HepG2 (cell line): Measurements from ENCODE around the gene ATXN7L3. TPM values are rescaled to one million over a fixed set of nuclear protein-coding genes. Genes with fewer than 3 reads are reported as not detected.
A peak's percentile ranks its signal among the peaks of the same experiment; 100 is the strongest.

Source experiments
- ADNP ChIP-seq: sonication (generic); formaldehyde crosslinking; IDR thresholded peaks from 2 replicates; pipeline ENCODE4 v1.4.0; 2020; ENCODE audit warnings: missing genetic modification reagents
- ARNTL ChIP-seq: sonication (generic); formaldehyde crosslinking; IDR thresholded peaks from 2 replicates; pipeline ENCODE4 v1.4.0; 2020; ENCODE audit warnings: mild to moderate bottlenecking, missing genetic modification reagents
- ATF2 ChIP-seq: sonication (generic); formaldehyde crosslinking; IDR thresholded peaks from 2 replicates; pipeline ENCODE4 v1.4.0; 2020; ENCODE audit warnings: missing genetic modification reagents
- GTF2F1 ChIP-seq: fragments of 150-350 bp; IDR thresholded peaks from 2 replicates; pipeline ENCODE4 v1.6.1; 2014; ENCODE audit warnings: low read length
- MAFF ChIP-seq: IDR thresholded peaks from 2 replicates; pipeline ENCODE4 v1.6.1; 2011; ENCODE audit warnings: low read depth, low read length, improper control_type of control experiment
- NPAS2 ChIP-seq: sonication (generic); formaldehyde crosslinking; IDR thresholded peaks from 2 replicates; pipeline ENCODE4 v1.8.0; 2022; ENCODE audit warnings: mild to moderate bottlenecking, missing genetic modification reagents, borderline replicate concordance
- PREB ChIP-seq: sonication (generic); formaldehyde crosslinking; IDR thresholded peaks from 2 replicates; pipeline ENCODE4 v1.4.0; 2020; ENCODE audit warnings: missing genetic modification reagents
- PRPF4 ChIP-seq: fragments of 200-400 bp; formaldehyde crosslinking; IDR thresholded peaks from 2 replicates; pipeline ENCODE4 v1.6.1; 2016; ENCODE audit warnings: low read length, low read depth; ENCODE audit not compliant: poor library complexity, severe bottlenecking
- PTBP1 ChIP-seq: fragments of 200-400 bp; formaldehyde crosslinking; IDR thresholded peaks from 2 replicates; pipeline ENCODE4 v1.6.1; 2018; ENCODE audit warnings: low read length, low read depth; ENCODE audit not compliant: poor library complexity, severe bottlenecking
- SP4 ChIP-seq: sonication (generic); formaldehyde crosslinking; IDR thresholded peaks from 2 replicates; pipeline ENCODE4 v1.8.1; 2023; ENCODE audit warnings: mild to moderate bottlenecking, missing genetic modification reagents
- TARDBP ChIP-seq: sonication (generic); formaldehyde crosslinking; IDR thresholded peaks from 2 replicates; pipeline ENCODE4 v1.8.0; 2022; ENCODE audit warnings: mild to moderate bottlenecking, missing genetic modification reagents
- TCF7L2 ChIP-seq: IDR thresholded peaks from 2 replicates; pipeline ENCODE4 v1.6.1; 2011; ENCODE audit warnings: mild to moderate bottlenecking, low read depth, low read length, moderate library complexity
- TRIM24 ChIP-seq: sonication (generic); formaldehyde crosslinking; IDR thresholded peaks from 2 replicates; pipeline ENCODE4 v1.8.0; 2022; ENCODE audit warnings: mild to moderate bottlenecking, missing genetic modification reagents
- ZNF160 ChIP-seq: sonication (generic); formaldehyde crosslinking; IDR thresholded peaks from 2 replicates; pipeline ENCODE4 v1.8.0; 2022; ENCODE audit warnings: mild to moderate bottlenecking, inconsistent platforms, missing genetic modification reagents
- ZNF281 ChIP-seq: sonication (generic); formaldehyde crosslinking; IDR thresholded peaks from 2 replicates; pipeline ENCODE4 v1.4.0; 2020; ENCODE audit warnings: missing genetic modification reagents, borderline replicate concordance
- ZNF282 ChIP-seq: fragments of 450-650 bp; IDR thresholded peaks from 2 replicates; pipeline ENCODE4 v1.6.1; 2018; ENCODE audit not compliant: partially characterized antibody
- ZNF292 ChIP-seq: sonication (generic); formaldehyde crosslinking; IDR thresholded peaks from 2 replicates; pipeline ENCODE4 v1.8.1; 2022; ENCODE audit warnings: mild to moderate bottlenecking, low read depth, missing genetic modification reagents, borderline replicate concordance
- ZNF432 ChIP-seq: sonication (generic); formaldehyde crosslinking; IDR thresholded peaks from 2 replicates; pipeline ENCODE4 v1.5.0; 2020; ENCODE audit warnings: missing genetic modification reagents, mild to moderate bottlenecking, borderline replicate concordance
- ZNF512 ChIP-seq: sonication (generic); formaldehyde crosslinking; IDR thresholded peaks from 2 replicates; pipeline ENCODE4 v1.4.0; 2020; ENCODE audit warnings: mild to moderate bottlenecking, missing genetic modification reagents
- ZNF768 ChIP-seq: sonication (generic); formaldehyde crosslinking; IDR thresholded peaks from 2 replicates; pipeline ENCODE4 v1.4.0; 2020; ENCODE audit warnings: missing genetic modification reagents
- ZNF788 ChIP-seq: sonication (generic); formaldehyde crosslinking; IDR thresholded peaks from 2 replicates; pipeline ENCODE4 v1.5.0; 2020; ENCODE audit warnings: mild to moderate bottlenecking, missing genetic modification reagents, borderline replicate concordance
- ZNF790 ChIP-seq: sonication (generic); formaldehyde crosslinking; IDR thresholded peaks from 2 replicates; pipeline ENCODE4 v1.8.0; 2022; ENCODE audit warnings: missing genetic modification reagents, mild to moderate bottlenecking, borderline replicate concordance
- polyA plus RNA-seq, 8 experiments: library from polyadenylated mRNA; depleted of rRNA in 3 of 8; stranded (reverse) in 7 of 8; unstranded in 1 of 8; fragments of >200 nt; fragmentation: Illumina TruSeq in 4 of 8; extraction: Trizol in 4 of 8; gene quantifications; 2 replicates each; pipeline versions ENCODE4 v1.2.1 to v1.2.3, GENCODE V29; 2011 to 2016; ENCODE audit warnings: low read depth in 4 of 8, missing spikeins in 1 of 8, mixed read lengths in 1 of 8; ENCODE audit not compliant: insufficient read depth in 1 of 8
- total RNA-seq, 5 experiments: library from RNA; depleted of rRNA; stranded (reverse); fragments of >200 nt; fragmentation: Illumina TruSeq; extraction: Trizol; gene quantifications; 2 replicates each; pipeline ENCODE4 v1.2.3, GENCODE V29; 2016; ENCODE audit warnings: low read depth in 1 of 5

Gene ATXN7L3
- total and polyA plus RNA-seq, 2 of the 13 experiments (the other 11 are each of a cell fraction or from before 2014, with no cell fraction given), result 44.5 to 59.1 TPM

- TF ChIP-seq GTF2F1 (no peak), TRIM24 (CRISPR knock-in tag) (no peak), ZNF768 (CRISPR knock-in tag) (no peak), PRPF4 (no peak), SP4 (peak; percentile 100), ZNF292 (no peak), ZNF282 (no peak), TCF7L2 (no peak), ZNF160 (CRISPR knock-in tag) (peak; percentile 76), ZNF281 (CRISPR knock-in tag) (0 out of 2 replicates have a peak, but pooled peaks have one; percentile 11), MAFF (no peak), PTBP1 (no peak), PREB (CRISPR knock-in tag) (0 out of 2 replicates have a peak, but pooled peaks have one; percentile 29), ZNF790 (no peak), ADNP (CRISPR knock-in tag) (no peak), ZNF512 (CRISPR knock-in tag) (no peak), ZNF788 (CRISPR knock-in tag) (no peak; the same call in 1 of the 2 replicates), NPAS2 (CRISPR knock-in tag) (no peak), ATF2 (CRISPR knock-in tag) (peak; percentile 93), ARNTL (CRISPR knock-in tag) (peak; percentile 7; the same call in 1 of the 2 replicates), ZNF432 (CRISPR knock-in tag) (no peak), TARDBP (CRISPR knock-in tag) (peak; percentile 80)
Measured at GRCh38 chr17:44186307-44187130, 13.2 kb downstream of the ATXN7L3 start, which contains the start of gene TMUB2 (continued).
